HG03039 (cell line): ENCODE results near the gene UTP15.

ENCODE experiments used
- ATAC-seq: cut with Tn5 transposase; IDR thresholded peaks from one replicate; pipeline ENCODE4 v1.9.1; 2021; ENCODE audit warnings: mild to moderate bottlenecking, moderate library complexity; ENCODE audit not compliant: unreplicated experiment

UTP15 gene

DNA sequence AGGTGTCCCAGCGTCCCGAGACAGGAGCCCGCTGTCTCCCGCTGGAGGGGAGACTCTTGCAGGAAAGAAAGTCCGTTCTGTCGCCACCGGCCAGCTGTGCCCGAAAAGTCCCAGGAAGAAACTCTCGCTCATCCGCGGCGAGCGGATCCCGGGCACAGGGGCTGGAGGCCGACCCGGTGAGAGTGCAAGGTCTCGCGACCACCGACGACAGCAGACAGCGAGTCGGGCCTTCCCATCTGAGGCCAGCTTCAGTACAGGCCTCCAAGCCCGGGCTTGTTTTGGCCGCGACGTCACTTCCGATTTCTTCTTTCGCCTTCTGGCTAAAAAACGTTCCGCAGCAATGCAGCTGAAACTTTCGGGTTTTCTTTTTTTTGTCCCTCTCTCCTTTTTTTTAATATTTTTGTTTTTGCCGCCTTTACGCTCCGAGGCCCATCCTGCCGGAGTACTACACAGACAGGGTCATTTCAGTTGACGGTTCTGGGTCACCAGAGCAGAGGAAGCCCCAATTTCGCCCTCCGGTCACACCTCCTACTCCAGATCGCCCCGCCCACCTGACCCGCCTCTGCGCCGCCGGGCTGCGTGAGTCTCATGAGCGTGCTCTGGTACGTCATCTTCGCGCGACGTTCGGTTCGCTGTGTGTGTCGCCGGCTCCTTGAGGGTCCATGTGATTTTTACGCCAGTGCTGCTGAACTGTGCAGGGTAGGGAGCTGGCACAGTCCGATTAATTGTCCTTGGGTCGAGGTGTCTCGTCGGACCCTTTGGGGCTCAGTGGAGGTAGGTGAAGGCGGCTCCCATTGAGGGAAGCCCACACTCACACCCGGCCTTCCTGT lies at the start of gene UTP15, which contains the start of gene ANKRA2:
Gene UTP15, plus strand, starts transcription at position 605 of the 830 bp plus-strand sequence. CDS start 1,602 bp downstream, outside the sequence.
Gene ANKRA2, minus strand, starts transcription at position 501 of the 830 bp plus-strand sequence. CDS start 2,758 bp downstream, outside the sequence.
- peak; percentile 91 for ATAC-seq

DNA sequence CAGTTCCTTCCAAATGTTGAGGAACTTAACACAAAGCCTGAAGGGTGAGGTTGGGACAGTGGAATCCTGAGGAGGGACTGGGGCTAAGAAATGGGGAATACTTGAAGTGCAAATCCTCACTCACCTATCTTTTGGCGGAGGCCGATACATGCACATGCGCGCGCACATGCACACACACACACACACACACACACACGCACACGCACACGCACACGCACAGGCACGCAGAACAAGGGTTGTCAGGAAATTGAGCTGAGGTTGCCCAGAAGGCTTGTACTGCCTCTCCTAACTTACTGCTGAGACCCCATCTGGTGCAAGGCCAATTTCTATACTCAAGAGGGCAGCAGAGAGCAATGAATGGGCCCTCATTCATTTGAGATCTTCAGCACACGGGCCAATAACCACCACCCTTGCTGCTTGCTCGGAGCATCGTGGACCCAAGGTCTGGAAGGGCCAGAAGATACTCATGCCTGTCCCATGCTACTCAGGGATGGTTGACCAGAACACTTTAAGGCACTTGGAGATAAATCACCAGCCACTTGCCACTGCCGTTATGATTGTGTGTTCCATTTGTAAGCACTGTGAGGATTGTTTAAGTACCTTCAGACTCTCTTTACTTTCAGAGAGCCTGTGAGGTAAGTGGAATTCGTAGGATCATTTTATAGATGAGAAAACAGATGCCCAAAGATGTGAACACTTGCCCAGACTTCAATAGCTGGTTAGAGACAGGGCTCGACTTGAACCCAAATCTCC lies 45.8 kb upstream of the UTP15 start:
- peak; percentile 93 for ATAC-seq

DNA sequence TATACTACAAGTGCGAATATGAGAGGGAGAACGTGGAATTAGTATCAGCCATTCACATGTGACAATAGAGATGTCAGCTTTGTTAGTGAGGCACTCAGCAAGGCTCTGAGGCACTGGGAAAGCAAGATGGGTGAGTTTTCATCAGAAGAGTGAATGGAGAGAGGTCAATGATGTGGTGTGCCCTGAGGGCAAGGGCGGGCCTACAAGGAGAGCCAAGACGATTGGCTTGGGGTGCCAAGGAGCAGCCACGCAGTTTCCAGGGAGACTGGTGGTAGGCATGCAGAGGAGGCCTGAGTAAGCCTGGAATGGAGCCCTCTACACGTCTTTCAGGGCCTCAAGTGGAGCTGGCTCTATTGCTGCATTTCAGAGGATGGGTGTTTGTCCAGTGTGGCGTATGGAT lies 42.6 kb upstream of the UTP15 start:
- ATAC-seq = no peak

DNA sequence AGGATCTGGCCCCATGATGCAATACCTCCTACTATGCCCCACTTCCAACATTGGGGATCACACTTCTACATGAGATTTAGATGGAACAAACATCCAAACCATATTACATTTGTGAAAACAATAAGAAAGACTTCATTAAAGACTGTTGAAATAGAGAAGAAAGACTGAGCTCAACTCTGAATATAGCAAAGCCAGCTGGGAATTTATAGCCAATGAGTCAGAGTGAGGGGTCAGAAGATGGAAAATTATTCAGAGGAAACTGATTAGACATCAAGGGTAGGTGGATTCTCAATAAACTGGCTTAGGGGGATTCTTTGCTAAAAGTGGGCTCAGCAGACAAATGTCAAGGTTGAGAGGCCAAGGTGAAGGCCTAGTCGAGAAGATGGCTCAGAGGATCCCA lies 41.7 kb upstream of the UTP15 start:
- no peak for ATAC-seq

GRCh38 chr5:73525606-73526203 lies 39.8 kb upstream of the UTP15 start:
- no peak for ATAC-seq

- ATAC-seq = no peak
Observed at GRCh38 chr5:73528248-73528647, 37.3 kb upstream of the UTP15 start.

GRCh38 chr5:73529081-73529480 lies 36.5 kb upstream of the UTP15 start:
- no peak for ATAC-seq

- ATAC-seq = no peak
Observed at GRCh38 chr5:73531356-73531755, 34.2 kb upstream of the UTP15 start.

DNA sequence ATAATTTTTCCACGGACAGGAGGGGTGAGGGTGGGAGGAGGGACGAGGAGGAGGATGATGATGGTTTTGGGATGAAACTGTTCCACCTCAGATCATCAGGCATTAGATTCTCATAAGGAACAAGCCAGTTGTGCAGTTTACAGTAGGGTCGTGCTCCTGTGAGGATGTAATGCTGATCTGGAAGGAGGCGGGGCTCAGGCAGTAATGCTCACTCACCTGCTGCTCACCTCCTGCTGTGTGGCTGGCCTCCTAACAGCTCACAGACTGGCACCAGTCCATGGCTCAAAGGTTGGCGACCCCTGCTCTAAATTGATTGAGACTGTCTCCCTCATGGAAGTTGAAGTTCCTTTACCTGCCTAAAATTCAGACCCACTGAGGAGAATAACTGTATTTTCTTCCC lies 33.3 kb upstream of the UTP15 start:
- ATAC-seq = no peak

DNA sequence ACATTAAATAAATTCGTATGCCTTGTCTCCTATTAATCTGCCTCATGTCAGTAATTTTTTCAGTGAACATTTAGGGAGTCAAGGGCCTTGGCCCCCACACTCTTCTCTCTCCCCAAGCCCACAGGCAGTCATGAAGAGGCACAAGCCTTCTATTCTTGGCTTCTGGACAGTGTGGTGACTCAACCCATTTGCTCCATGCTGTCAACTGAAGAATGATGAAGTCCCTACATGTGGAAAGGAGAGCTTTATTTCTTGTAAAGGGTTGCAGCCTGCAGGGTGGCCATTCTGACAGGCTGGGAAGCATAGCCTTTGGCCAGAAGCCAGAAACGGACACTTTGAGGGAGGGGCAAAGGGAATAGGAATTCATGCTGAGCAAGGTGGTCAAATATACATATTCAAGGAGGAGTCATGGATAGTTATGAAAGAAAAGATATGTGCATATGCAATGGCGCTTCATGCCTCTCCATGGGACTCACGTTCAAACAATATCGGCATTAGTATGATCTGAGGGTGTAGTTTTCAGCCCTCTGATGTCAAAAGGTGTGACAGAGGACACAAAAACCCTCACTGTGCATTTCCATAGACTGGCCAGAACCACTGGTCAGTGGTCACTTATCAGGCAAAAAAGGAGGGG lies 31.4 kb upstream of the UTP15 start:
- no peak for ATAC-seq

DNA sequence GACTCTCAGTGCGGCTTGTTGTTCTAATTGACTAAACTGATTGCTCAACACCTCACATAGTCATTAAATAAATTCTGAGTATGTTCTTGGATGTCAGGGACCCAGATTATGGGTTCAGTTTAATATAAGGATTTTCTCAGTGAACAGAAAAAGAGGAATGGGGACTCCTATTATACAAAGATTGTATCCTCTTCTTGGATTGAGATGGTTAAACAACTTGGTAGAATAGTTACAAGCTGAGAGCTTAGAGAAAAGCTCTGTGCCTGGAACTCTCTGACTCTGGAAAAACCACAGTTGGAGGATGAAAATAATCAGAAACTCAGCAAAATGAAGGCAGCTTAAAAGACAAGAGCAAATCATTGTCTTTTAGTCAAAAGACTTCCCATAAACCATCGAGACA lies 30.6 kb upstream of the UTP15 start:
- no peak for ATAC-seq

DNA sequence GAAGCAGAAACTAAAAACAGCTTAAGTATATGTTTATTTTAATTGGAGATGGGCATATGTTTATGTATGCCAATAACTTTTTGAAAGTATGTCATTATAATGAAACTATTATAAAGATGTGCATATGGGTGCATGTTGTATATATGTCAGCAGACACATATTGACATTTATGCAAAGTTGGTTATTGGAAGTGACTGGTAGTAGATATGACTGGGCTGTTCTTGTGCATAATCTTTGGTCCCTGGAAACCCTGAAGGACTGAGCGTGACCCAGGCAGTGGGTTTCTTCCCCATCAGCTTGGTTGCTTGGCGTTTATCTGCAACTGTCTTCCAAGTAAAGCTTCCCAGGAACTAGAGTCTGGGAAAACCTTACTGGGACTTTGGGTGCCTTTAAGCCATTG lies 25.8 kb upstream of the UTP15 start:
- ATAC-seq = no peak

GRCh38 chr5:73540192-73540591 lies 25.4 kb upstream of the UTP15 start:
- no peak for ATAC-seq

- ATAC-seq = no peak
Observed at GRCh38 chr5:73542020-73542419, 23.5 kb upstream of the UTP15 start.

DNA sequence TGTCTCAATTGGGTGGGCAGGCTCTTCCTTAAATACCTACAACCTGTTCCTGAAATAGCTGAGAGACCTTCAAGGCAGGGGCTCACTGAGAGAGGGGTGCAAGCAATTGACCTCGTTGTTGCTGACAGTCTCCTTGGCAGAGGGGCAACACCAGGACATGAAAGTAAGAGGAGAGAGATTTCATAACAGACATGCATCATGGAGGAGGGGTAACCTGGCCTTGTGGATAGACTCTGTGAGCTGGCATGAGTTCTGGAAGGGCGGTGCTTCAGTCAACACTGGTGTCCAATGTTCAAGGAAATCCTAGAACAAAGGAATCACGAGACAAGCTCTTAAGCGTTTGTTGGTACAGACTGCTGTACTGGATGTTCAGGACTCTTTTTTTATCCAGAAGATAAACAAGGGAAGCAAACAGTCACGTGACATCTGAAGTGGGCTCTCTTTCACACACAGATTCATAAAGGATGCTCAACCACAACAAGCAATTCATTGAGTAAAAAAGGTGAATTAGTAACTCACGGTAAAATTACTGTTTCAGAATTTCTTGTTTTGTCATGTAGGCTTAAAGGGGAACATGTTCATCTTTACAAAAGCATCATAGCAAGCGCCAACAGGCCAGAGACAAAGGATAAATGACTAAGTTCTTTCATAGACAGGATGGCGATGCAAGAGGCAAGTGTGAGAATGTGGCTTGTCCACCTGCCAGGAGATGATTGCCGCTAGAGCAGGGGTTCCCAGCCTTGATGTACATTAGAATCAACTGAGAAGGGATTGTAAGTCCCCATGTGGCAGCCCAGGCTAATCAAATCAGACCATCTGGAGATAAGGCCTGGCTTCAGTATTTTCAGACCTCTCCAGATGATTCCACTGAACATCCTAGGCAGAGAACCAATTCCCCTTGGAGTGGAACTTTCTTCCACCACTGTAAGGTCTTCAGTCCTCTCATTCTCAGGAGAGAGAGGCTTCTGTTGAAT lies 20.8 kb upstream of the UTP15 start:
- ATAC-seq = no peak

DNA sequence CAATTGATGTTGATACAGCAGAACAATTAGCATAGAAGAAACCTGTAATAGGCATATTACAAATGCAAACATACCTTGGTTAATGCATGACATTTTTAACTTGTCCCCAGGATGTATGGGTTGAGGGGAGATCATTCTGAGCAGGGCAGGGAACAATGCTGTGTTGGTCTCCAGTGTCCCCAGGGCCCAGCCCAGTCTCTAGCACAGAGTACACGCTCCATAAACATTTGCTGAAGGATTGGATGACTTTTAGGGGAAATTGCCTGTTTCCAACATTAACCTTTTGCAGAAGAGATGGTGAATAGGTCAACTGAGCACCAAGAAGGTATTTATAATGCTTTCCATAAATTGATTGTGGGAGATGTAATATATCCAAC lies 20.2 kb upstream of the UTP15 start:
- no peak for ATAC-seq

- no peak for ATAC-seq
Observed at GRCh38 chr5:73550016-73550415, 15.5 kb upstream of the UTP15 start.

DNA sequence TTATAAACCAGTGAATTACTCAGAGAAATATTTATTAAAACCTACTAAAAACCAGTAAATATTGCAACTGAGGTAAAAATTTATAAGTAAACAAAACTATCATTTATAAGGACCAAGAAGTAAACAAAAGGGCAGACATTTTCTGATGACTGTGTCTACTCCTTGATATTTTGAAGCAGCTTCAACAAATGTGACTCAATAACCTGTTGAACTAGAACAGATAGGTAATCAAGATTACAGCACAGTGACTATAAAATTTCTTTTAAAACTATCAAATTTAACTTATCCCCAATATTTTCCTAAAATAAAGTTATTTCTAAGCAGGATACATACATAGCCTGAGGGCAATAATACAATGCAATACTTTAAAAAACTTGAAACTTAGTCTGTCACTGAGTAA lies 12.9 kb upstream of the UTP15 start:
- ATAC-seq = no peak

DNA sequence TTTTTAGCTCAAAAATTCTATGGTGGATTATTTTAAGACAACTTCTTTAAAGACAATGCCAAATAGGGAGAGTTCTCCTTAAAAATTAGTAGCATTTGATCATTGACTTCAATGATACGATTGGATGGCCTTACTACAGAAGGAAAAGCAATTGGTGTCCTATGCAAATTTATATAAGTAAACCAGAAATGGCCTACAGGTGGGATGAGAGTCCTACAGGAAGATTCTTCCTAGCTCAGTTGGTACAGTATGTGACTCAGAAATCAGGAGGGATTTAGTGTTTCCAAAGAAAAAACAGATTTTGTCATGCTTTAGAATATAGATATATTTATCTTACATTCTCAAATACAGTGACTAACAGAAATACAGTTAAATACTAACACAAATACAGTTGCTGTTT lies 6.6 kb upstream of the UTP15 start:
- no peak for ATAC-seq

- ATAC-seq = no peak
Observed at GRCh38 chr5:73564018-73564417, 1.5 kb upstream of the UTP15 start.
